MV-4-11 (cell line): ENCODE results near the gene ACSF3.

Experiments
- DNase-seq: peaks from one replicate; lab custom pipeline; 2025; lab: John Stamatoyannopoulos, UW

Gene ACSF3

GRCh38 chr16:89112377-89113151 is 18.9 kb downstream of the ACSF3 start:
- DNase-seq, result no peak

- DNase-seq, result no peak
These were observed 19.5 kb downstream of the ACSF3 start for GRCh38 chr16:89113152-89113547.

GRCh38 chr16:89113661-89114060 is 20.0 kb downstream of the ACSF3 start:
- DNase-seq, result no peak

GRCh38 chr16:89114159-89114981 is 20.7 kb downstream of the ACSF3 start:
- no peak for DNase-seq

- peak; percentile 98 for DNase-seq
These were observed 21.7 kb downstream of the ACSF3 start for GRCh38 chr16:89115216-89115861.

- DNase-seq, result no peak
These were observed 22.9 kb downstream of the ACSF3 start for GRCh38 chr16:89116341-89117226.

GRCh38 chr16:89117227-89117974 is 23.7 kb downstream of the ACSF3 start:
- no peak for DNase-seq

- no peak for DNase-seq
These were observed 24.3 kb downstream of the ACSF3 start for GRCh38 chr16:89117975-89118289.

GRCh38 chr16:89118361-89119165 is 24.9 kb downstream of the ACSF3 start:
- DNase-seq, result no peak

- peak; percentile 61 for DNase-seq
These were observed 25.5 kb downstream of the ACSF3 start for GRCh38 chr16:89119166-89119621.

- DNase-seq, result no peak
These were observed 26.0 kb downstream of the ACSF3 start for GRCh38 chr16:89119661-89120141.

GRCh38 chr16:89120281-89120680 is 26.6 kb downstream of the ACSF3 start:
- no peak for DNase-seq

GRCh38 chr16:89120921-89121351 is 27.3 kb downstream of the ACSF3 start:
- DNase-seq, result no peak

GRCh38 chr16:89121691-89122321 is 28.2 kb downstream of the ACSF3 start:
- no peak for DNase-seq

GRCh38 chr16:89122322-89122851 is 28.7 kb downstream of the ACSF3 start:
- no peak for DNase-seq

GRCh38 chr16:89123001-89123830 is 29.6 kb downstream of the ACSF3 start:
- DNase-seq, result no peak

GRCh38 chr16:89123831-89124100 is 30.1 kb downstream of the ACSF3 start:
- DNase-seq, result no peak

- DNase-seq, result no peak
These were observed 35.7 kb downstream of the ACSF3 start for GRCh38 chr16:89129378-89129777.

GRCh38 chr16:89130448-89130847 is 36.8 kb downstream of the ACSF3 start:
- no peak for DNase-seq
